Ramos (cell line): ENCODE measurements around the gene CD300LG.
"Not testable (repeated sequence)": the region's sequence is repeated elsewhere in the genome, so short reads cannot be mapped to it uniquely, and the experiment has no call there.

Experiments
- in situ Hi-C: fragments of 300-500 bp; cut with MboI; formaldehyde crosslinking; loops from one replicate; pipeline ENCODE4 v1.14.3; 2022; ENCODE audit warnings: low sequenced_read_pairs; ENCODE audit not compliant: unreplicated experiment

CD300LG gene

DNA sequence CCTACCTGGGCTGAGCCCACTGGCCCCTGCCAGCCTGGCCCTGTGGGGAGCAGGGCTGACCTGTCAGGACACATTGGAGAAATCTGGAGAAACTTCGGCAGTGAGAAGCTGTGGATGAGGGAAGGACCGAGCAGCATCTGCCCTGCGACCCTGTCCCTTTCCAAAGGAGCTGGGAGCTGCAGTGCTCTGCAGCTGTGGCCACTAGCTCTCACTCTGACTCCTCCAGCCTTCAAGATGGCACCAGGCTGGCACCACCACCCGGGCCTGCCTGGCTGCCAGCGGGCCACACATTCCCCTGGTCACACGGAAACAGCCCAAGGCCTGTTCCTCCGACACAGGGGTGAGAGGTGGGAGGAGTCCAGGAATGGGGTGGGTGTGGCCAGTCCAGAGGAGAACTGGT, 30.1 kb downstream of the CD300LG start:
- in situ Hi-C loops, result no loop called here

DNA sequence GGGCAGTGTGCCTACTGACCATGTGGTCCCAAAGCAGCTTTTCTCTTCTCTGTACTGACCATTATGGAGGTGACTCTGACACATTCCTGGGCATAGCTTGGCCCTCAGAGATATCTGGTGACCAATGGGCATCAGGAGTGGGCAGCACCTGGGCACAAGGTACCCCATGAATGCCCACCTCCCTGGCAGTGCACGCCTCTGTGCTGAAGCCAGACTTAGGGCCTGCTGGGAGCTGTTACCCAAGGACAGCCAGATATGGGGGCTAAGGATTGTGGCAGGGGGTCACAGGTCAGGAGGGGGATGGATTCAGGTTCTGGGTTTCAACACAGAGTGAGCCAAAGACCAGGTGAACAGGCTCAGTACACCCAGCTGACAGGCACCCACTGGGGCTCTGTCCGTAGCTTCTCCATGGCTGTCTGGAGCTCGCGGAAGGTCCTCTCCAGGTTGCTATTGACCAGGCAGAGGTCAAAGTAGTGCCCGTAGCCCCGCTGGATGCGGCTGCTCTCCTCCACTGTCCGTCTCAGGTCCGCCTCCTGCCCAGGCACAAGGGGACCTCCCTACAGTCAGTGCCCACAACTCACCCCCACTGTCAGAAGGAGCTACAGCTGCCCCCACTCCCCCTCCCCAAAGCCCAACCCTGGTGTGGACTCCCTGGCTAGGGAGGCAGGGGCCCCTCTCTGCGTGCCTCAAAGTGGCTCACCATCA, 30.6 kb downstream of the CD300LG start:
- in situ Hi-C loops, result no loop called here

- in situ Hi-C loops, result no loop called here
Measured at GRCh38 chr17:43878260-43879175, 31.5 kb downstream of the CD300LG start.

- in situ Hi-C loops, result no loop called here
Measured at GRCh38 chr17:43879723-43880419, 32.9 kb downstream of the CD300LG start.

DNA sequence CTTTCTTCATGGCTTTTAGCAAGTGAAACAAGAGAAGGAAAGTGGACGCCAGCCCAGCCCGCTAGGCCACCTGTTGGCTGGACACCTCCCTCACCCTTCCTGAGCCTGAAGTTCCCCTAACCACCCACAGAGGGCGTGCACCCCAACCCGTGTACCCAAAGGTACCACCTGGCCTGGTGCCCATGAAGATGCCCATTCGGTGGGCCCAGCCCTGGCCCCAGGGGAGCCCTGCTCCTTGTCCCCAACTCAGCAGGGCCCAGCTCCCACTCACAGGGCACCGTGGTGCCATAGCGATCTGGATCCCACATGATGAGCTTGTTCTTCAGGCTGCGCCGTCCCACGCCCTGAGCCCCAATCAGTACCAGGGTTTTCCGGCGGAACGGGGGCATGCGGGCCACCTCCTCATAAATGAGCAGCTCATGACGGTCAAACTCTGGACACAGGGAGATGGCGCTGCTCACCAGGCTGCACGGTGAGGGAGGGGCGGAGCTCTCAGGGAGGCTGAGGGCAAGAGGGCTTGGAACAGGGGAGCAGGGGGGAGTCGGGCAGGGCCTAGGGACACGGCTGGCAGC, 33.5 kb downstream of the CD300LG start:
- in situ Hi-C loops, result no loop called here

DNA sequence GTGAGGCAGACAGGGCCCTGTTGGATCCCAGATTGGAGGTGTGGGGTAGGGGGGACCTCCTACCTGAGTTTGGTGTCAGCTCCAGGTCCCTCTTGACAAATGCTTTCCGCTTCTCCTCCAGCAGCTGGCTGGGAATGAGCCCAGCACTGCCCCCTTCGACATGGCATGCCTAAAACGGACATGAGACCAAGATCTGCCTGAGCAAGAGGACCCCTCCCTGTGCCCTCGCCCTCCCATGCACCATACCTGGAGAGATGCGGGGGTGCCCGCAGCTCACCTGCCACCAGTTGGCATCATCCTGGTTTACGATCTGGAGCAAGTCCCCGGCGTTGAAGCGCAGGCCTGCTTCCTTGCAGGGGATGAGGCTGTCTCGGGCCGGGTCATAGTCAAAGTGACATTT, 34.2 kb downstream of the CD300LG start:
- in situ Hi-C loops, result no loop called here

- in situ Hi-C loops, result no loop called here
Measured at GRCh38 chr17:43881758-43882505, 35.0 kb downstream of the CD300LG start.

DNA sequence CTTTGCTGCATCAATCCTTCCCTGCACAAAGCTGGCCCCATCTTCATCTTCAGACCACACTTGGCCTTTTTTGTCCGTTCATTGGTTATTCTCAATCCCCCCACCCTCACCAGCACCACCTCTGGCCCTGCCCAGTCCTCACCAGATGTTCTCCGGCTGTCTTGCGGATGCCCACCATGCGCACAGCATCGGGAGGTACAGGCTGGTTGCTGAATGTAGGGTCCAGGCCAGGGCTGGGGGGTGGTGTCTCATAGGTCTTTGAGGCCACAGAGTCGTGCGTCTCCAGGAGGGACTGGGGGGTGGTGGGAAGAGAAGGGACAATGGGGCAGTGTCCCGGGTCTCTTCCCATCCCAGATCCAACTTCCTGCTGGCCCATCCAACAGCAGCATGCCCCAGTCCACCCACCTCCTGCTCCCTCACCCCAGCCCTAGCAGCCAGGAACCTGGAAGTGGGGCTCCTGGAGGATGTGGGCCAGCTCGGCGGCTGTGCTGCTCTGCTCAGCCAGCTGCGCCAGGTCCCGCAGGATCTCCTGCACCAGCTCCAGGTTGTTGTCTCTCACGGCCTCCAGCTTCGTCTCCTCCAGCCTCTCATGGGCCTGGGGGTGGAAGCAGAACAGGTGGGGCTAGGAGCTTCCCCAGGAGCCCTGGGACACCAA, 35.9 kb downstream of the CD300LG start:
- in situ Hi-C loops, result no loop called here

GRCh38 chr17:43888548-43888947, 41.6 kb downstream of the CD300LG start:
- in situ Hi-C loops, result no loop called here

GRCh38 chr17:43890240-43890639, 43.3 kb downstream of the CD300LG start:
- in situ Hi-C loops, result no loop called here

DNA sequence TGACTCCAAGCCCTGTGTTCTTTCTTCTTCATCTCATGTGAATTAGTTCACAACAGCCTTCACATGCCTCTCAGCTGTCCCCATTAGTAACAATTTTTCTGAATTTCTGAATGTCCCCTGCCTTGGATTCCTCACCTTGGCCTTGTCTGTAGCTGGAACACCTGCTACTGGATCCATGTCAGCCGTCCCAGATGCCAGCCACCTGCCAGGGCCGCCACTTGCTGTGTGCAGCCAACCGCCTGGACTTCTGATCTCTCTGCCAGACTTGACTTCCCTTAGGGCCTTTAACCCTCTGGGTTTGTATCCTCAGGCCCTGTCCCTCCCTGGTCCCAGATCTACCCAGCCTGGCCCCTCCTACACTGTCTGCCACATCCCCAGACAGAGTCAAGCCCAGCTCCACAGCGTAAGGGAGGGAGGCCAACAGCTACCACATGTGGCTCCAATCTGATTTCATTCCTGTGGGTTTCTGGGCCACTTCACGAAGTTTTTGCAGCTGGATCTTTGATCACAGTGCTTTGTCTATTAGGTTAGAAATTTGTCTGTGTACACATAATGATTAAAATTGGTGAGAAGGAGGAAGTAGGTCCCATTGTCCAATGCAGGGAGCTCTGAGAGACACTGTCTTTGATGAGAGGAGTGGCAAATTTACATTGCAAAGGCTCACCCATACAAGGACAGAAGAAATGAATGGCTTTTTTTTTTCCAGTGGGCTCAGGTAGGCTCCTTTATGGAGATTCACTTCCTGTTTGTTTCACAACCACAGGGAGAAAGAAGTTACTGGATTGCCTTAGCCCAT, 45.1 kb downstream of the CD300LG start:
- in situ Hi-C loops, result no loop called here

GRCh38 chr17:43892647-43892952, 45.6 kb downstream of the CD300LG start:
- in situ Hi-C loops, result no loop called here

- in situ Hi-C loops, result not testable (repeated sequence)
Measured at GRCh38 chr17:43894494-43894893, 47.5 kb downstream of the CD300LG start.

- in situ Hi-C loops, result no loop called here
Measured at GRCh38 chr17:43897831-43898230, 50.9 kb downstream of the CD300LG start.

DNA sequence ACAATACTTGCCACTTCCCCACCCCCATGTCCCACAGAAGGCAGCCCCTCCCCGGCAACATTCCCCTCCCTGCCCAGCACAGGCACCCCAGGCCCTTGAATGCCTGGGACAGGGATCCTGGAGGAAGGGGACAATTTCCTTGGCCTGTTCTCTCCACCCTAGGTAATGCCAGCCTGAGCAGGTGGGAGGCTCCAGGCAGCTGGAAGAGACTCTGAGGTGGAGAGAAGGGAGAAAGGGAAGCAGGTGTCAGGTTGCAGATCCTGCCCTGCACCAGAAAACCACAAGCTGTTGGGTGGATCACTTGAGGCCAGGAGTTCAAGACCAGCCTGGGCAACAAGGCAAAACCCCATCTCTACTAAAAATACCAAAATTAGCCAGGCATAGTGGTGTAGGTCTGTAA, 51.5 kb downstream of the CD300LG start:
- in situ Hi-C loops, result no loop called here

GRCh38 chr17:43900183-43900857, 53.3 kb downstream of the CD300LG start:
- in situ Hi-C loops, result no loop called here

- in situ Hi-C loops, result no loop called here
Measured at GRCh38 chr17:43900858-43901754, 54.1 kb downstream of the CD300LG start.
